Measurements from ENCODE around the gene NUDT8. TPM values are rescaled to one million over a fixed set of nuclear protein-coding genes. Genes with fewer than 3 reads are reported as not detected.

Gene NUDT8
- total RNA-seq, 4 donors from 2014 or later: 1.9 to 4.8 (median 3.5) TPM

DNA sequence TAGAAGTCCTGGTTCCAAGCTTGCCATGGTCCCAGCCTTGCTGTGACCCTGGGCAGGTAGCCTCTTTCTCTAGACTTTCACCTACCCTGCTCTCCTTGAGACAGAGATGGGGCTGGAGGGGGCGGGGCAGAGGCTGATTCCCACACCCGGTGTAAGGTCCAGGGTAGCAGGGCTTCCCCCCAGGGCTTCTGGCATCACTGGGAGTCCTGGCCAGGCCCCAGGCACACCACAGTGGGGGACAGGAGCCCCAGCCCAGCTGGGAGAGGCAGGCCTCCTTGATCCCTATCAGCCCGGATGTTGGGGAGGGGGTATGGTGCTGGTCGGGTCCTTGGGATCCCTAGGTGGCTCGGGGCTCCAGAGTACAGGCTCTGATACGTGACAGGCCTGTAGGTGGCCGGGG lies 1.7 kb upstream of the NUDT8 start:
- H3K27ac ChIP-seq (replicated peaks in 1 of 4): peak overlapping the region; percentile 95 to 97 (median 96)
- H3K27me3 ChIP-seq: peaks cover 0 to 8% (median 0%) of the 10 kb centered on the region in 4 donors
- intact Hi-C loops (cut with DNase I): loop anchor here (5.0 kb wide), 1 partner anchor 176 kb away; no protein-coding TSS in a partner anchor
- no peak for TF ChIP-seq POLR2AphosphoS5 (IDR thresholded peaks at IDR 0.05)
- no peak for TF ChIP-seq POLR2A (IDR thresholded peaks at IDR 0.05; ENCODE audit: low read depth)
- TF ChIP-seq, protein P1, sequence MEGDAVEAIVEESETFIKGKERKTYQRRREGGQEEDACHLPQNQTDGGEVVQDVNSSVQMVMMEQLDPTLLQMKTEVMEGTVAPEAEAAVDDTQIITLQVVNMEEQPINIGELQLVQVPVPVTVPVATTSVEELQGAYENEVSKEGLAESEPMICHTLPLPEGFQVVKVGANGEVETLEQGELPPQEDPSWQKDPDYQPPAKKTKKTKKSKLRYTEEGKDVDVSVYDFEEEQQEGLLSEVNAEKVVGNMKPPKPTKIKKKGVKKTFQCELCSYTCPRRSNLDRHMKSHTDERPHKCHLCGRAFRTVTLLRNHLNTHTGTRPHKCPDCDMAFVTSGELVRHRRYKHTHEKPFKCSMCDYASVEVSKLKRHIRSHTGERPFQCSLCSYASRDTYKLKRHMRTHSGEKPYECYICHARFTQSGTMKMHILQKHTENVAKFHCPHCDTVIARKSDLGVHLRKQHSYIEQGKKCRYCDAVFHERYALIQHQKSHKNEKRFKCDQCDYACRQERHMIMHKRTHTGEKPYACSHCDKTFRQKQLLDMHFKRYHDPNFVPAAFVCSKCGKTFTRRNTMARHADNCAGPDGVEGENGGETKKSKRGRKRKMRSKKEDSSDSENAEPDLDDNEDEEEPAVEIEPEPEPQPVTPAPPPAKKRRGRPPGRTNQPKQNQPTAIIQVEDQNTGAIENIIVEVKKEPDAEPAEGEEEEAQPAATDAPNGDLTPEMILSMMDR (IDR thresholded peaks at IDR 0.05): no peak
- no peak for TF ChIP-seq EP300 (IDR thresholded peaks at IDR 0.05)
- WGBS: 67% methylated on average over 1 of the region's 7 CpGs
- H3K9me3 ChIP-seq: no peaks in the 10 kb centered on the region
- no peak for DNase-seq (ENCODE audit: extremely low spot score)
- H3K4me1 ChIP-seq: peaks cover 11 to 29% (median 22%) of the 10 kb centered on the region in 4 donors
- no peak overlapping the region for H3K4me3 ChIP-seq
- H3K36me3 ChIP-seq: no peaks in the 10 kb centered on the region

DNA sequence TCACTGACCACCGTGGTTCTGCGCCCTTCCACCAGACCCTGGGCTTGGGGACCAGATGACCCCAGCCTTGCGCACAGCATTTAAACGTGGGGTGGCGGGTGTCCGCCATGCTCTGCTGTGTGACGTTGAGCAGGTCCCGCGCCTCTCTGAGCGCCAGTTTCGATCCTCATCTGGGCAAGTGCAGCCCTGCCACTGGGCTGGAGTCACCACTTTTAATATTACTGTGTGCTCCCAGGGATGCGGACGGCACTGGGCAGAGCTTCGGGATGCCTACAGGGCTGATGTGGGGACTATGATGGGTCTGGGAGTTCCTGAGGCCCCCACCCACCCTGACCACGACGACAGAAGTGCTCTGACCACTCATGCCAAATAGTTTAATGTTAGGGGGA lies 1.2 kb upstream of the NUDT8 start:
- WGBS: 52% methylated on average over 15 of the region's 16 CpGs
- peak overlapping the region; percentile 74 to 94 (median 76) for H3K4me3 ChIP-seq
- H3K4me1 ChIP-seq: peaks cover 11 to 29% (median 22%) of the 10 kb centered on the region in 4 donors
- H3K36me3 ChIP-seq: no peaks in the 10 kb centered on the region
- H3K27ac ChIP-seq (replicated peaks in 1 of 4): peak overlapping the region; percentile 95 to 97 (median 96)
- intact Hi-C loops (cut with DNase I): loop anchor here (5.0 kb wide), 1 partner anchor 176 kb away; no protein-coding TSS in a partner anchor
- TF ChIP-seq EP300 (IDR thresholded peaks at IDR 0.05): no peak
- peaks cover 0 to 8% (median 0%) of the 10 kb centered on the region in 4 donors for H3K27me3 ChIP-seq
- no peaks in the 10 kb centered on the region for H3K9me3 ChIP-seq
- DNase-seq (ENCODE audit: extremely low spot score): no peak

DNA sequence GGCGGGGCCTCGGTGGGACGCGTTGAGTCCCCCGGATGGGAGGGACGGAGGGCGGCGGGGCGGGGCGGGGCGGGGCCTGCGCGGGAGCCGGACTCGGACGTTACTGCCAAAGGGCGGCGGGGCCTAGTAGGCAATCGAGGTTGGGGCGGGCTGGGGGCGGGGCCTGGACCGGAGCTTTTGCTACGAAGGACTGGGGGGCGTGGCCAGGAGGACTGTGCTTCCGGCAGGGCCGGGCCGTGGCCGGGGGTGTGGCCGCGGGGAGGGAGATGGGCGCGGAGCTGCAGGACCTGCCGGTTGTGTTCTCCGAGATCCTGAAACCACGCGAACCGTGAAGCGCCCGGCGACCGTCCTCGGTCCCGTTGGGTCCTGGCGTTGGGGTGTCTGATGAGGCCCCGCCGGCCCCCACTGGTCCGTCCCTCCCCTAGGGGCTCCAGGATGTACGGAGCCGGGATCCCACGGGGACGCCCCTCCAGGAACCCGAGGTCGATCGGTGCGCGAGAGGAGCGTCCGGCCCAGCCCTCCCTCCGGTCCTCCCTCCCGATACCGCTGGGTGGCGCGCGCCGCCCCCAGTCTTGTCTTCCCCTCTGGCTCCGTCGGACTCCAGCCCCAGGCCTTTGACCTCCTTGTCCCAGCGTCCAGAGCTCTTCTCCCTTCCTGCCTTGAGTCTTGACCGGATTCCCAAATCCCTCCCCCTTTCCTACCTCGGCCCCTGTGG lies 648 bp upstream of the NUDT8 start:
- H3K4me1 ChIP-seq: peaks cover 11 to 29% (median 22%) of the 10 kb centered on the region in 4 donors
- peak overlapping the region; percentile 74 to 94 (median 76) for H3K4me3 ChIP-seq
- peak; percentile 100 for DNase-seq (ENCODE audit: extremely low spot score)
- 2% methylated on average over 40 of the region's 70 CpGs for WGBS
- intact Hi-C loops (cut with DNase I): loop anchor here (5.0 kb wide), 1 partner anchor 177 kb away; no protein-coding TSS in a partner anchor
- no peaks in the 10 kb centered on the region for H3K9me3 ChIP-seq
- H3K27ac ChIP-seq (replicated peaks in 1 of 4): peak overlapping the region; percentile 95 to 97 (median 96)
- H3K27me3 ChIP-seq: peaks cover 0 to 8% (median 0%) of the 10 kb centered on the region in 4 donors
- H3K36me3 ChIP-seq: no peaks in the 10 kb centered on the region
- TF ChIP-seq POLR2AphosphoS5 (IDR thresholded peaks at IDR 0.05): peak; percentile 80 to 86
- TF ChIP-seq, protein P1 (IDR thresholded peaks at IDR 0.05): peak; percentile 60 to 76 (median 74)
- no peak for TF ChIP-seq EP300 (IDR thresholded peaks at IDR 0.05)
- TF ChIP-seq POLR2A (IDR thresholded peaks at IDR 0.05; ENCODE audit: low read depth): no peak

DNA sequence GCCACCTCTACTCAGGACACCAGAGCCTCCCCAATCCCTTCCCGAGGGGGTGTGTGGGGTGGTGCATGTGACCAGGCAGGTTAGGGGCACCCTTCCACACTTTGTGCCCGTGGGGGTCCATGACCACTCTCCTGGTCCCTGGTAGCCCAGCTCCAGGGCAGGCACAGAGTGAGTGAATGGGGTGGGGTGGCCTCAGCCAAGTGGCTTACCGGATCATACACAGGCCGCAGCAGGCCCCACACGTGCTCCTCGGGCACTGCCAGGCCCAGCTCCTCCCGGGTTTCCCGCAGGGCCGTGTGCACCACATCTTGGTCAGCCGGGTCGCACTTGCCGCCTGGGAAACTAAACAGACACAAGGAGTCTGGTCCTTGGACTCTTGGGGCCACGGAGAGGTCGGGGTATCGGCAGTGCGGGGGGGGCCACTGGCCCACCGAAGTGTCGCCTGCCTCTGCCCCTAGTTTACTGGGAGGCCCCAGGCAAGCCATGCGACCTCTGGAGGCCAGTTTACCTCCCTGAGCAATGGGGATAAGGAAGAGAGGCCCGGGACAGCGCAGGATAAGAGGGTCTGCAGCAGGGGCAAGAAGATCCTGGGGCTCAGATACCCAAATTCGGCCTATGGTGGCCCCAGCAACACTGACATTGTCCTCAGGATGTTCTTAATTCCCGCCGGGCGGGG lies 889 bp downstream of the NUDT8 start:
- DNase-seq (ENCODE audit: extremely low spot score): no peak
- intact Hi-C loops (cut with DNase I): loop anchor here (2.0 kb wide), 1 partner anchor 30 kb away; no protein-coding TSS in a partner anchor
- Histone ChIP-seq H3K4me1 (peaks cover 11 to 29% (median 22%) of the 10 kb centered on the region in 4 donors), H3K4me3 (peak overlapping the region; percentile 74 to 94 (median 76)), H3K27ac (replicated peaks in 1 of 4) (peak overlapping the region; percentile 95 to 97 (median 96)), H3K27me3 (no peaks in the 10 kb centered on the region), H3K9me3 (no peaks in the 10 kb centered on the region), H3K36me3 (no peaks in the 10 kb centered on the region)
- WGBS: 32% methylated on average over 3 of the region's 25 CpGs
- no peak for TF ChIP-seq POLR2A (IDR thresholded peaks at IDR 0.05; ENCODE audit: low read depth)
- TF ChIP-seq, protein P1 (IDR thresholded peaks at IDR 0.05): no peak
- TF ChIP-seq EP300 (IDR thresholded peaks at IDR 0.05): no peak
- TF ChIP-seq POLR2AphosphoS5 (IDR thresholded peaks at IDR 0.05): no peak

Data from esophagus muscularis mucosa (tissue), 4 donors.